ENCODE results near the gene DNAJC17. TPM values are rescaled to one million over a fixed set of nuclear protein-coding genes. Genes with fewer than 3 reads are reported as not detected.

The DNAJC17 gene
- total RNA-seq, 1 donor from 2014 or later: 49.3 TPM

- Histone ChIP-seq H3K4me1 (peaks cover 18% of the 10 kb centered on the region), H3F3A (ENCODE audit: low read depth) (peaks cover 10% of the 10 kb centered on the region), H3K9me3 (ENCODE audit: low read depth) (no peaks in the 10 kb centered on the region), H3K4me3 (no peak overlapping the region), H3K27ac (no peak overlapping the region), H3K36me3 (no peaks in the 10 kb centered on the region), H4K20me1 (ENCODE audit: low read depth) (peaks cover 4% of the 10 kb centered on the region), H3K79me2 (ENCODE audit: low read depth) (peaks cover 15% of the 10 kb centered on the region), H2AFZ (replicated peaks) (no peak overlapping the region), H3K27me3 (no peaks in the 10 kb centered on the region), H3K9ac (no peak overlapping the region), H3K4me2 (no peak overlapping the region)
- Mint-ChIP-seq H3K9me3 (no peaks in the 10 kb centered on the region), H3K4me3 (no peak overlapping the region), H3K27ac (no peak overlapping the region), H3K36me3 (peaks cover 8% of the 10 kb centered on the region), H3K4me1 (peaks cover 30% of the 10 kb centered on the region), H3K27me3 (ENCODE audit: insufficient read depth, low read depth) (peaks cover 2% of the 10 kb centered on the region)
- TF ChIP-seq CTCF (IDR thresholded peaks at IDR 0.05) (no peak), EZH2 (IDR thresholded peaks at IDR 0.05) (no peak), EZH2phosphoT487 (IDR thresholded peaks at IDR 0.05) (no peak)
- no peak for DNase-seq (ENCODE audit: low spot score)
Measured at GRCh38 chr15:40793216-40793989, 13.9 kb downstream of the DNAJC17 start.

- no peak for DNase-seq (ENCODE audit: low spot score)
- H3K4me2 ChIP-seq: no peak overlapping the region
- Mint-ChIP-seq H3K9me3 (no peaks in the 10 kb centered on the region), H3K36me3 (peaks cover 8% of the 10 kb centered on the region), H3K27ac (no peak overlapping the region), H3K4me1 (peaks cover 22% of the 10 kb centered on the region), H3K27me3 (ENCODE audit: insufficient read depth, low read depth) (peaks cover 2% of the 10 kb centered on the region), H3K4me3 (no peak overlapping the region)
- TF ChIP-seq EZH2 (IDR thresholded peaks at IDR 0.05) (no peak), EZH2phosphoT487 (IDR thresholded peaks at IDR 0.05) (no peak), CTCF (IDR thresholded peaks at IDR 0.05) (no peak)
- no peaks in the 10 kb centered on the region for H3K9me3 ChIP-seq (ENCODE audit: low read depth)
- H4K20me1 ChIP-seq (ENCODE audit: low read depth): peaks cover 13% of the 10 kb centered on the region
- no peak overlapping the region for H3K9ac ChIP-seq
- H3K27ac ChIP-seq: no peak overlapping the region
- peaks cover 9% of the 10 kb centered on the region for H3F3A ChIP-seq (ENCODE audit: low read depth)
- H3K27me3 ChIP-seq: no peaks in the 10 kb centered on the region
- H3K4me3 ChIP-seq: no peak overlapping the region
- H3K36me3 ChIP-seq: no peaks in the 10 kb centered on the region
- no peak overlapping the region for H2AFZ ChIP-seq (replicated peaks)
- H3K4me1 ChIP-seq: peaks cover 19% of the 10 kb centered on the region
- H3K79me2 ChIP-seq (ENCODE audit: low read depth): peaks cover 7% of the 10 kb centered on the region
Measured at GRCh38 chr15:40792394-40792793, 14.9 kb downstream of the DNAJC17 start.

DNA sequence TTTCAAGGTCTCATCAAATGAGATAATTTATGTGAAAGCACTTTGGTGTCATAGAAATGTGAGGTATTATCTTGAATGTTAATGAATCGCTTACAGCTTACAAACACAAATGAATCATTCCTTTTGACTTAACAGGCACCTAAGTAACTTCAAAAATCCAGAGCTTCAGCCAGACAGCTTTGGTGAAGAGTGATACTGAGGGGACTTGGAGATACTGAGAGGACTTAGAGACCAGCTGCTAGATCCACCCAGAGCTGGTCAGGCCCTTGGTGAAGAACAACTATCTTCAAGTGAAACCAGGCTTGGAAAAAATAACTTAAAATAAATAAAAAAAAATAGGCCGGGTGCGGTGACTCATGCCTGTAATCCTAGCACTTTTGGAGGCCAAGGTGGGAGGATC lies 16.6 kb downstream of the DNAJC17 start:
- H3K4me3 ChIP-seq: no peak overlapping the region
- Mint-ChIP-seq H3K4me3 (no peak overlapping the region), H3K4me1 (peaks cover 12% of the 10 kb centered on the region), H3K9me3 (no peaks in the 10 kb centered on the region), H3K36me3 (peaks cover 8% of the 10 kb centered on the region), H3K27ac (no peak overlapping the region), H3K27me3 (ENCODE audit: insufficient read depth, low read depth) (peaks cover 2% of the 10 kb centered on the region)
- H3K9me3 ChIP-seq (ENCODE audit: low read depth): no peaks in the 10 kb centered on the region
- H3K27me3 ChIP-seq: no peaks in the 10 kb centered on the region
- H3K9ac ChIP-seq: no peak overlapping the region
- peaks cover 9% of the 10 kb centered on the region for H3F3A ChIP-seq (ENCODE audit: low read depth)
- H3K4me1 ChIP-seq: peaks cover 21% of the 10 kb centered on the region
- no peak overlapping the region for H2AFZ ChIP-seq (replicated peaks)
- H4K20me1 ChIP-seq (ENCODE audit: low read depth): peaks cover 19% of the 10 kb centered on the region
- H3K4me2 ChIP-seq: no peak overlapping the region
- H3K79me2 ChIP-seq (ENCODE audit: low read depth): no peaks in the 10 kb centered on the region
- DNase-seq (ENCODE audit: low spot score): no peak
- TF ChIP-seq CTCF (IDR thresholded peaks at IDR 0.05): no peak
- no peak overlapping the region for H3K27ac ChIP-seq
- H3K36me3 ChIP-seq: no peaks in the 10 kb centered on the region

Data from neural progenitor cell (in vitro differentiated cells).